HEK293T (cell line): ENCODE data around the gene ANKRD24.

Source experiments
- ARNT ChIP-seq: fragments of 450-650 bp; IDR thresholded peaks from 2 replicates; pipeline ENCODE4 v1.6.1; 2017; ENCODE audit warnings: mild to moderate bottlenecking
- BHLHE40 ChIP-seq: fragments of 450-650 bp; IDR thresholded peaks from 2 replicates; pipeline ENCODE4 v1.6.1; 2016; ENCODE audit warnings: mild to moderate bottlenecking, moderate library complexity, borderline replicate concordance
- CTBP1 ChIP-seq: fragments of 450-650 bp; IDR thresholded peaks from 2 replicates; pipeline ENCODE4 v1.6.1; 2016; ENCODE audit warnings: borderline replicate concordance
- FOXA1 ChIP-seq: fragments of 450-650 bp; IDR thresholded peaks from 2 replicates; pipeline ENCODE4 v1.6.1; 2016; ENCODE audit warnings: mild to moderate bottlenecking
- FOXK2 ChIP-seq: fragments of 450-650 bp; IDR thresholded peaks from 2 replicates; pipeline ENCODE4 v1.6.1; 2016; ENCODE audit warnings: mild to moderate bottlenecking
- FOXM1 ChIP-seq: fragments of 450-650 bp; IDR thresholded peaks from 2 replicates; pipeline ENCODE4 v1.6.1; 2017; ENCODE audit warnings: mild to moderate bottlenecking, borderline replicate concordance
- HDGF ChIP-seq: fragments of 450-650 bp; IDR thresholded peaks from 2 replicates; pipeline ENCODE4 v1.6.1; 2017; ENCODE audit warnings: antibody characterized with exemption, borderline replicate concordance
- NFRKB ChIP-seq: fragments of 450-650 bp; IDR thresholded peaks from 2 replicates; pipeline ENCODE4 v1.6.1; 2016; ENCODE audit warnings: mild to moderate bottlenecking, moderate library complexity
- SP1 ChIP-seq: fragments of 450-650 bp; IDR thresholded peaks from 2 replicates; pipeline ENCODE4 v1.6.1; 2017
- TARDBP ChIP-seq: fragments of 450-650 bp; IDR thresholded peaks from 2 replicates; pipeline ENCODE4 v1.6.1; 2016
- ZNF384 ChIP-seq: fragments of 450-650 bp; IDR thresholded peaks from 2 replicates; pipeline ENCODE4 v1.6.1; 2016
- TF ChIP-seq, protein P1 (sequence below): fragments of 450-650 bp; IDR thresholded peaks from 2 replicates; pipeline ENCODE4 v1.6.1; 2016

DNA sequence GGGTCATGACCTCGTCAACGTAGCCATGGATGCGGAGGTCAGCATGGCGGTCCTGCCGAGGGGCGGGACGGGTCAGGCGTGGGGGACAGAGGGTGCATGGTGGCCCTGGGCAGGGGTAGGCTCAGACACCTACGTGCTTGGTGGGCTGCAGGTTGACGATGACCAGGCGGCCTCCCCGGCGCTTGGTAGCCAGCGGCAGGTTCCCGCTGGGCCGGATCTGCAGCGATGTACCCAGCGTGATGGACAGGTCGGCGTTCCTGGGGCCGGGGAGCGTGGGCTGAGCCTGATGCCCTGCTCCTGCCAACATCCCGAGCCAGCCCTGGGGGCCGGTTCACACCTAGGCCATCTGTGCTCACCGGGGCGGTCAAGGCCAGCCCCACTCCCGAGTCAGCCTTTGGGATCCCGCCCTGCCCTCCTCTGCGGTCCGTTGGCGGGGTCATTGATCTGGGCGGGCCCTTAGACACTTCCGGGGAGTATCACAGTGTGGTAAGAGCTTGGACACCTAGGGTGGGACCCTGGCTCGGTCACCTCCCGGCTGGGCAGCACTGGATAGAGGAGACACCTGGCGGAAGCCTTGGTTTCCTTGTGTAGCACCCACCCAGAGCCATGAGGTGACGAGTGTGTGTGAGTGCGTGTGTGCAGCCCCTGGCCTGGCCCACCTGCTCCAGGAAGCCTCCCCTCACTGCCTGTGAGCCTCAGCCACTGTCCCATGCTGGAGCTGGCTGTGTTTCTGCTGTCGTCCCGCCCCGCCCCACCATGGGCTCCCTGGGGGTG, 7.4 kb upstream of the ANKRD24 start:
- TF ChIP-seq HDGF: no peak
- TF ChIP-seq FOXM1: no peak
- no peak for TF ChIP-seq ZNF384
- no peak for TF ChIP-seq NFRKB
- no peak for TF ChIP-seq SP1
- no peak for TF ChIP-seq ARNT
- TF ChIP-seq, protein P1, sequence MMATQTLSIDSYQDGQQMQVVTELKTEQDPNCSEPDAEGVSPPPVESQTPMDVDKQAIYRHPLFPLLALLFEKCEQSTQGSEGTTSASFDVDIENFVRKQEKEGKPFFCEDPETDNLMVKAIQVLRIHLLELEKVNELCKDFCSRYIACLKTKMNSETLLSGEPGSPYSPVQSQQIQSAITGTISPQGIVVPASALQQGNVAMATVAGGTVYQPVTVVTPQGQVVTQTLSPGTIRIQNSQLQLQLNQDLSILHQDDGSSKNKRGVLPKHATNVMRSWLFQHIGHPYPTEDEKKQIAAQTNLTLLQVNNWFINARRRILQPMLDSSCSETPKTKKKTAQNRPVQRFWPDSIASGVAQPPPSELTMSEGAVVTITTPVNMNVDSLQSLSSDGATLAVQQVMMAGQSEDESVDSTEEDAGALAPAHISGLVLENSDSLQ: no peak
- TF ChIP-seq TARDBP: no peak
- no peak for TF ChIP-seq FOXA1
- no peak for TF ChIP-seq BHLHE40
- TF ChIP-seq CTBP1: no peak
- TF ChIP-seq FOXK2: no peak
